Renal cortical epithelial cell (primary cell): ENCODE results near the gene YBX1. TPM values are rescaled to one million over a fixed set of nuclear protein-coding genes. Genes with fewer than 3 reads are reported as not detected.
A peak's percentile ranks its signal among the peaks of the same experiment; 100 is the strongest.
"Not testable (repeated sequence)": the region's sequence is repeated elsewhere in the genome, so short reads cannot be mapped to it uniquely, and the experiment has no call there.

Source experiments
- DNase-seq: peaks from one replicate; pipeline ENCODE4 v3.0.0-alpha.2; 2011; ENCODE audit warnings: low read depth
- total RNA-seq: library from RNA; depleted of rRNA; stranded (reverse); fragments of >200 nt; gene quantifications from 2 replicates; pipeline ENCODE4 v1.2.3, GENCODE V29; 2014

Gene YBX1
- total RNA-seq: 792 and 815 TPM in 2 replicates

DNA sequence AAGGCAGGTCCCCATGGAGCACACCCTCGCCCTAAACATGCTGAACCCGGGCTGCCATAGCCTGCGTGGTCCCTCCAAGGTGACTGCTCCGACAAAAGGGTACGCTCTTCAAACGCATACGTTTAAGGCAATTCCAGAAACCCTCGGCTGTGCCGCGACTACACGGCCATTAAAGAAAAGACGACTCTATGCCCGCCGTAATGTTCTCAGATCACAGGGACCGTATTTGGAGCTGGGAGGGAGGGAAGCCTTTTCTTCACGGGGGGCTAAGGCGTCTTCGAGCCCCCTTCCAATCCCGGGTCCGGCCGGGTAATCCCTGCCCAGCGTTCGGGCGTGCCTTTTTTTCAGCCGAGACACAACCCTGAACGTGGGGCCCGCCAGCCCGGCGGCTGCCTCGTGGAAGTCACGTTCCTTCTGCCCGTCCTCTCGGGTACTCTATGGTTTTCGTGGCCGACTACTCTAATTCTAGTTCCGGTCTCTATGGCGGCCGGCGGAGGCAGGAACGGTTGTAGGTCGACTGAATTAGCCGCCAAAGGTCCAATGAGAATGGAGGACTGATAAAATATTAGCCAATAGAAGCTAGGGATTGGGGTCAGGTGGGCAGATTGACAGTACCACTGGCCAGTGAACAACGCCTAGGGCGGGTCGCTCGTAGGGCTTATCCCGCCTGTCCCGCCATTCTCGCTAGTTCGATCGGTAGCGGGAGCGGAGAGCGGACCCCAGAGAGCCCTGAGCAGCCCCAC, at the start of gene YBX1:
Gene YBX1, plus strand, starts transcription at position 678 of the 743 bp plus-strand sequence. CDS start 148 bp downstream, outside the sequence.
- DNase-seq: peak; percentile 97

DNA sequence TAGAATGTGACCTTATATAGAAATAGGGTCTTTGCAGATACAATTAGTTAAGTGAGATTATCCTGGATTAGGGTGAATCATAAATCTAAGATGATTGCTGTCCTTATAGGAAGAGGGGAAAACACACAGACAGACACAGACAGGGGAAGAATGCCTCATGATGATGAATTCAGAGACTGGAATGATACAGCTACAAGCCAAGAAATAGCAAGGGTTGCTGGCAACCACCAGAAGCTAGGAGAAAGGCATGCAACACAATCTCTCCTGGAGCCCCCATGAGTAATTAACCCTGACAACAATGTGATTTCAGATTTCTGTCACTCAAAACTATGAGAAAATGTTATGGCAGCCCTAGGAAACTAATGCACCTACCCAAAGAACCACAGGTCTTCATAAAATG, 43.1 kb upstream of the YBX1 start:
- no peak for DNase-seq

DNA sequence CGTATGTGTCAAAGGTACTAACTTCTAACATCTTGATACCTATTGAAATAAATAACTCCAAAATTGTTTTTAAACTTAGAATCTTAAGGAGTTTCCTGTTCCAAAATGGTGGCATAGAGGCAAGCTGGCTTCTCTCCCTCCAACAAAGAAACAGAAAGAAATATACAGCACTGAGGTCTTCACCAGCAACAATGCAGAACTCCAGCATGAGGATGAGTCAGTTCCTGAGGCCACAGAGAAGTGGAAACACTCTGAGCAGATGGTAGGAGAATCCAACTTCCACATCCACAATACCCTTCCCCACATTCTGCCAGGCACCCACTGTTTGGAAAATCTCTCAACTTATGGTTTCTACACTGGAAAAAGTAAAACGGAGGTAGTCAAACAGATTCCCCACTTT, 36.2 kb upstream of the YBX1 start:
- no peak for DNase-seq

DNA sequence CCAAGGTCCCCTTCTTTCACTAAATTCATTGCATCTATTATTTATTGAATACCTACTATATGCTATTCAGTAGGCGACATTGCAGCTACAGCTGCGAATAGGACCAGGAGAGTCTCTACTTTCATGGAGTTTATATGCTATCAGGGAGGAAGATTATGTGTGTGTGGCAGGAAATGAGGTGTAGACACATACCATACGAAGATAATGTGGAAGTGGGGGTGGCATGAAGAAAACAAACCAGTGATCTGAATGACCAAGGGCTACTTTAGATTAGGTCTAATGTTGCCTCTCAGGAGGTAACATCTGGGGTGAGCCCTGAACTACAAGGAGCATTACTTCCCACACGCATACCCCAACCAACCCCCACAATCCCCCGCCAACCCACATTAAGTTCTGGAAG, 25.0 kb upstream of the YBX1 start:
- DNase-seq: no peak

DNA sequence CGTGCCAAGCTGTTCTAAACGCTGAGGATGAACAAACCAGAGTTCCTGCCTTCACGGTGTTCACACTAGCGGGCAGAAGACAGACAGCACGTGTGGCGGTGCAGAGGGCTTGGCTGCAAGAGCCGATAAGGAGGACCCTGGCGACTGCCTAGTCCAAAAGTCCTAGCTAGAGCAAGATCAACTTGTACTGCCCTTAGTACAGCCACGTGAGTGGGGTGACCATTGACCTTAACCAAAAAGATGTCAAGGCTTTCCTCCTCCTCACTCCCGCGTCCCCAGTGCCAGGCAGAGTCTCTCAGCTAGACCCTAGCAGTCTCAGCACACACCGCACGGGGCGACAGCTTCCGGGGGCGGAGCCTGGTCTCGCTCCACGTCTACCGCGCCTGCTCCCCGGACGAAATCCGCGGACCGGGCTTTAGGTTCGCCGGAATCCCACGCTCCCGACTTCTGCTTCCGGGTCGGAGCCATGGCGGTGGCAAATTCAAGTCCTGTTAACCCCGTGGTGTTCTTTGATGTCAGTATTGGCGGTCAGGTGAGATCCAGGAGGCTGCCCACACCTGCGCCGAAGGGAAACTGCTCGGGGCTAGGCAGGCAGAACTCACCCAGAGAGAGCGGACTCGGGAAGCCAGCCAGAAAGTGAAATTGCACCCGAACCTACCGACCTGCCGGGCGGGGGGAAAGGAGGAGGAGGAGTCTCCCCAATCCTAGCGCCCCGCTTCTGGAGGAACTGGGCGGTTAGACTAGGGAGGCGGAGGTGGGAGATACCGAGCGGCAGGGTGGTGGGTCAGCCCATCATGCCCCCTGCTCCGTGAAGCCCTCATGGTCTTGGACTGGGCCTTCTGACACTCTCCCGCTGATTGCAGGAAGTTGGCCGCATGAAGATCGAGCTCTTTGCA, 24.0 kb upstream of the YBX1 start, which contains the start of gene PPIH:
Gene PPIH, plus strand, starts transcription at position 443 of the 896 bp plus-strand sequence. Its CDS starts 24 bp downstream, at position 467.
- peak; percentile 84 for DNase-seq

DNA sequence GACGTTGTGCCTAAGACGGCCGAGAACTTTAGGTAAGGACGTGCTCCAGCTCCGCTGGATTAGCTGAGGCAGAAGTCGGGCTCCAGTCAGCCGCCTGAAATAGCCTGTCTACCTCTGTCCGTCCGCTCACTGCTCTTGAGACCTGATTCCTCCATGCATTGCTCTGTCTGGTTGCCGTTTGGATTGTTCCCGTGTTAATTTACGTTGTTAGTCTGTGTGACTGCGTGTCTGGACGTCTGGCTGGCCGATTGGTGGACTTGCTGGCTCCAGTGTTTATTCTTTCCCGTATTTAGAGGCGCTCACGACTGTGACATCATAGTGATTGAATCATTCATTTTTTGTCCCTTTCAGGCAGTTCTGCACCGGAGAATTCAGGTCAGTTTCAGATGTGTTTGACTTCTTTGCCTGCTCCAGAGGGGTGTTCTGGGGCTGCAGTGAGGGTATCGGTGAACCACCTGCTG, 23.3 kb upstream of the YBX1 start:
- DNase-seq: peak; percentile 14

DNA sequence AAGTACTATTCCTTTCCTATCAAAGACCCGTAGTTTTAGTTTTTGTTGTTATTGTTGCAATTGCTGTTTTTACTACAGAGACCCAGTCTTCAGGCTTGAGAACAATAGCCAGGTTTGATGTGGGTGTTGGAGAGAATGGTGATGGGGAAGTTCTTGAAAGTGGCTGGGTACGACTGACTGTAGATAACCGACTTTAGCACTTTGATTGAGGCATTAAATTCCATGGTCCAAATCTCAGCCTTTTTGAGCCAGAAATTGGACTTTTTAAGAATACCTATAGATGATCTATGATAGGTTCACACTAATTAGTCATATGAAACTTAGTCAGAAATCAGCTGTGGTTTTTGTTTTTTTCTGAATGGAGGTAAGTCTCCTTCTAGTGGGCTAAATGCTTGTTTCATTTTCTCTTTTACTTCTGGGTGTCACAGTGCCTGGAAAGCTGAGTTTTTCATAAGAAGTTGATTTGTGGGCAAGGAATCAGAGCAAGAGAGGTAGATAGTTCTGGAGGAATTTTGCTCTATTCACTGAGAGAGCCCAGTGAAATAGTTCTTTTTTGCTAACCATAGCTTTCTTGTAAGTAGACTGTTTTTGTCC, 21.2 kb upstream of the YBX1 start:
- no peak for DNase-seq

DNA sequence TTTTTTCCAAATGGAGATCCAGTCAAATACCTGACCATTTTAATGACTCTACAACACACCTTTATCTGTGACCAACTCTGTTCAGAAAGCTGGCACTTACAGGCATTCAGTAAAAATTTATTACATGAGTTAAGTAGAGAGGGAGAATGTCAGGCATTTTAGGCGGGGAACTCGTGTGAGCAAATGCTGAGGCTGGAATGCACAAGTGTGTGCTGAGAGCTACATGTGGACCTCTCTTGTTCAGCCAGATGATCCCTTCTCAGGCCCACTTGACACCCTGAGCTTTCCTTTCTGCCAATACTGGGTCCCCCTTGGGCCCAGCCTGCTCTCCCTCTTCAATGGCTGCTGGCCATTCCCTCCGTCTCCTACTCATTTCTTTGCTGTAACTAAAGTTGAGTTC, 12.3 kb upstream of the YBX1 start:
- no peak for DNase-seq

DNA sequence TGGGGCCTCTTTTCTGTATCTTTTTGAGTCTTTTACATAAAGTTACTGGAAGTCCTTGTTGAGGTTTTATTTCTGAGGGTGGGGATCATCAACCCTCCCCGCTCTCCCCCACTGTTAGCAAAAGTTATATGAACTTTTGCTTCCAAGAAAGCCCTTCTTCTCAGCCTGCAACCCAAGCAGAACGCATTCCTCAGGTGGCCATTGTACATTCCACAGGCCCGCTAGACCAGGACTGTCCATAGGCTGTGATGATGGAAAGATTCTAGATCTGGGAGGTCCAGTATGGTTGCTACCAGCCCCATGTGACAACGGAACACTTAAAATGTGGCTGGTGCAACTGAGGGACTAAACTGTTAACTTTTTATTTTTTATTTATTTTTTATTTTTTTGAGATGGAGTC, 11.8 kb upstream of the YBX1 start:
- DNase-seq: no peak

DNA sequence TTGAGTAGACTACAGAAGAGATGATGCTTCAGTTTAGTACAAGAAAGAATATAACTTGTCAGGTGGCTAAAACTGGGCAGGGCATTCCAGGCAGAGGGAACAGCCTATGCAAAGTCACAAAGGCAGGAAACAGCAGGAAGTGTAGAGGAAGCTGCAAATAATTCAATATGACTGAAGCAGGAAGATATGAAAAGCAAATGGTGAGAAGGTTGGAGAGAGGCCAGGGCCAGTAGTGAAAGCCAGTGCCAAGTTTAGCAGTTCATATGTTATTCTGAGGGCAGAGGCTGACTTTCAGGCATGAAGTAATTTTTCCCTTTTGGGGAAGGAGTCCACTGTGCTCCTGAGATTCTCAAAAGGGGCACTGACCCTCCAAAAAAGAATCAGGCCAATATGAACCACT, 8.0 kb upstream of the YBX1 start:
- DNase-seq: no peak

DNA sequence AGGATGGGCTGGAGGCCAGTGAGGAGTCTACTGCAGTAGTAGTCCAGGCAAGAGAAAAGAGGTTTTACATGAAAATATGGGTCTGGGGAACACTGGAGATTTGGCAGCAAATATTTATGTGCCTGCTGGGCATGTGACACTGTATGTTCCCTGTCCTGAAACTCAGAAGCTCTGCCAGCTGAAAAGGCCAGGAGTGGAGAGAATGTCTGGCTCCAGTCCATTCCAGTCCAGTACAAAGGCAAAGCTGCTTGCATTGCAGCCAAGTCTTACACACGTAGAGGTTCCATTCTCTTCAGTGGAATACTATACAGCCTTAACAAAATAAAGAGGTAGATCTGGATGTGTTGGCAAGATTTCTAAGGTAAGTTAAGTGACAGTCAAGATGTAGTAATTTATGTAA, 7.5 kb upstream of the YBX1 start:
- no peak for DNase-seq

DNA sequence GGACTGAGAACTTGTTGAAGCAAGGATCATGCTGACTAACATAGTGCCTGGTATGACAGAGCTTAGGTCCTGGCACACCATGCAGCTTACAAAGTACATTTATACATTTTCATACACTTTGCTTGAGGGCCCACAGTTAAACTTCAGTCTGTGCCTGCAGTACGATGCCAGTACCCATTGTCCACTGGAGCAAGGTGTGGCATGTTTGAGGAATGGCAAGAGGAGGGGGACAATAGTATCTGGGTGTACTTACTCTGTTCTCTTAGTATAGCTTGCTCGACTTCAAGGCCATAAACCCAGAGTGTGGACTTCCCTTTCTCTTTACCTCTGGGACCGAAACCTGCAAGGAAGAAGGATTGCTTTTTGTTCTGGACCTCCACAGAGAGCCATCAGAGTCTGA, 6.8 kb upstream of the YBX1 start:
- no peak for DNase-seq

DNA sequence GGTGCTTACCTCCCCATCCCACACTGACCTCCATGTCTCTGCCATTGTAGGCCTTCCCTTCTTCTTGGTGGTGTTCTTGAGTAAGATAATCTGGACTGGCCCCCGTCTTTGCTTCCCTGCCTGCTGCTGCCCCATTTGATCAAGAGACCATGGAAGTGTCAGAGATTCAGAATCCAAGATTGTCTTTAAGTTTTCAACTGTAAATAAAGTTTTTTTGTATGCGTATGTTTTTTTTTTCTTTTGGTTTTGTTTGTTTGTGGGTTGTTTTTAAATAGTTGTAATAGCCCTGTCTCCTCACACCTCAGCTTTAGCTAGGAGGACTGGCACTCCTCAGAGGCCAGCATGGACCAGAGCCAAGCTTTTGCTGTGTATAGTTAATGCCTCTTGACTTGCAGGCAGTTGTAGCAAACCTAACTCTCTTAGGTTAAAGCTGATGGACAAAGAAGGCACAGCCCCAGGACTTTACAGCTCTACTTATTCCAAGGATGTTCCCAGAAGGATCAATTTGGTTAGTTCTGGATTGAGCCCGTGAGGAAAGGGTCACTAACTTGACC, 5.6 kb upstream of the YBX1 start:
- DNase-seq: no peak

DNA sequence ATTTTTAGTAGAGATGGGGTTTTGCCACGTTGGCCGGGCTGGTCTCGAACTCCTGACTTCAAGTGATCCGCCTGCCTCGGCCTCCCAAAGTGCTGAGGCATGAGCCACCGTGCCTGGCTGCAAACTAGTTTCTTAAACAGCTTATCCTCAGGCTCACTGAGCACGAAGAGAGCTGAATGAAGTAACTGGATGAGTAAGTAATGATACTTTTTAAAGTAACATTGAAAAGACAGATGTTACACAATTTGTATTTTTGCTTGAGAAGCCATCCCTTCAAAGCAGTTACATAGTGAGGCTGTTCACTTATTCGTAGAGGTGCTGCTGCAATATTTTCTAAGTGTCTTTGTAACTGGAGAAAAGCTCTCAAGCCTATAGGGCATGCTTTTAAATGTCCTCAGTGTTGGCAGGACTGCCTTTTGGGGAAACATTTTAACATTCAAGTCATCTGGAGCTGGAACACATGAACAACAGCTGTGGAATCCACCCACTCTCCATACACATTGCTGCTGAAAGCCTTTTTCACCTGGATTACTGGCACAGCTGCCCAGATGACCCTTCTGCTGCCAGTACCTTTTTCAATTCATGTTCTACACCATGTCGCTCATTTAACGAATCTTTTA, 2.7 kb upstream of the YBX1 start:
- peak; percentile 54 for DNase-seq

DNA sequence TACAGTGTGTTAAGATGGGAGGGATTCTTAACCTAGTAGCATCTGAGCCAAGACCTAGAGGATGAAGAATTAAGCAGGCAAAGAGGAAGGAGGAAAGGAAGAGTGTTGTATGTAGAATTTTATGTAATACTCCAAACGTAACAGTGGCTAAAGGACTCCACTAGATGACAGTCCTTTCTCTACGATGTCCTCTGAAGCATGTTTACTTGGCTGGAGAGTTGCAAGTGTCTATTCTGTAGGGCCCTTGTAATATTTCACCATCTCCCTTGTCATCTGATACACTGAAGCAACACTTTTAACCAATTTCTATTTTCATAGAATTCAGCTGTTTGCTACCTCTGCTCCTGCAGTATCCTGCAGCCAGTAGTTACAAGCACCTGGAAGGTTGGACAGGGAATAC, 2.2 kb upstream of the YBX1 start:
- no peak for DNase-seq

DNA sequence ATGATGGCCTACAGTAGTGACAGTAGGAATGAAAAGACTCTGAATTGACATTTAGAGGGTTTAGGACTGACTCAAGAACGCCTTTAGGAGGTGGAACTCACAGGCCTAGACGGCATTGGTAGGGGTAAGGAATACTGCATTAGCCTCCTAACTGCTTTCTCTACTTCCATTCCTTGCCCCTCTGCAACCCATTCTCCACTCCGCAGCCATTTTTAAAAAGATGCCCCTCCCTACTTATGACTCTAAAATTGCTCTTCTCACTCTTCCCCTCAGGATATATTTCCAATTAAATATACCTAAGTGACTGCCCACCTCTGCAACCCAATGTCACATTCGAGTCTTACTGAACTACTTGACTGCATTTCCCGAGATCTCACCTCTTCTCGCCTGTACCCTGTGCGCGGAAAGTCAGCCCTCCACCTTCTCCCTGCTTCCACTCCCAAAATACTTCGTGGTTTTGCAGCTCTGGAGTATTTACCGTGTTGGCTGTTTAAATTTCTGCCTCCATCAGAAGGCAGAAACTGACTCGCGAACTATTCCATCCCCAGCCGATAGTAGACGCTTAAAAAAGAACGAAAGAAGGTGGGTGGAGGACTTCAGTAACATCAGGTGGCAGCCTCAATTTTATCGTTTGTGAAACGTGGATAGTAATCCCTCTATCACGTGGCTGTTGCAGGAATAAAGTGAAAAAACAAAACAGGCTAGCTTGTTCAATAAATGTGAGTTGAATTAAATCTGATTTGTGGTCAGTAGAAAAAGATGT, 1.1 kb upstream of the YBX1 start:
- DNase-seq: peak; percentile 39

DNA sequence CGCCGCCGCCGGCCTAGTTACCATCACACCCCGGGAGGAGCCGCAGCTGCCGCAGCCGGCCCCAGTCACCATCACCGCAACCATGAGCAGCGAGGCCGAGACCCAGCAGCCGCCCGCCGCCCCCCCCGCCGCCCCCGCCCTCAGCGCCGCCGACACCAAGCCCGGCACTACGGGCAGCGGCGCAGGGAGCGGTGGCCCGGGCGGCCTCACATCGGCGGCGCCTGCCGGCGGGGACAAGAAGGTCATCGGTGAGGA, 193 bp downstream of the YBX1 start:
- DNase-seq: not testable (repeated sequence)

DNA sequence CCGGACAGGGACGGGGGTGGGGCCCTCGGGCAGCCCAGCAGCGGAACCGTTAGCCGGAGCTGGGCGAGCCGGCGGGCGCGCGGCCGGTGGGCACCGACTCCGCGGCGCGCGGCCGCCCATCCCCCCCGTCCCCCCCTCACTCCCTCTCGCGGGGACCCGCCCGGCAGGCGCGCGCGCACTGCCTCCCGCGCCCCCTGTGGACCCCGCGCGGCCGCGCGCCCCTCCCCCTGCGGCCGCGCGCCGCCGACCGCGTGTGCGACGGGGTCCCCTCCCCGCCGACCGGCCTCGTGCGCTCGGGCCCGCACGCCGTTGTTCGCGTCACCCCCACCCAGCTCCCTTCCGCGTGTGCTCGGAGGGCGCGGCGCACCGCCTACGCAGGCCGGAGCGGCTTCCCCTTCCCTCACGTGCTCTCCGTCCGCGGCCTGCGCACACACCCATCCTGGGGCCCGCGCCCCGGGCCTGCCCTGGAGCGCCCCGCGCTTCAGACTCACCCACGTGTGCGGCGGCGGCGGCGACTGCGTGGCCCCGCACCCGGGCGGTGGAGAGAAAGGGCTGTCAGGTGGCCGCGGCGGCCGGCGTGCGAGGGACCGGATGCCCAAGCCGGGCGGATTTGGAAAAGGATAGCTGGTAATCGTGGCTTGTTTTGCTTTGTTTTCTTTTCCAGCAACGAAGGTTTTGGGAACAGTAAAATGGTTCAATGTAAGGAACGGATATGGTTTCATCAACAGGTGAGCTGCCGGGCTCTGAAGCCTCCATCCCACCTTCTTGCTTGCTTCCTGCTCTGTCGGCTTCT, 717 bp downstream of the YBX1 start:
- DNase-seq: no peak

DNA sequence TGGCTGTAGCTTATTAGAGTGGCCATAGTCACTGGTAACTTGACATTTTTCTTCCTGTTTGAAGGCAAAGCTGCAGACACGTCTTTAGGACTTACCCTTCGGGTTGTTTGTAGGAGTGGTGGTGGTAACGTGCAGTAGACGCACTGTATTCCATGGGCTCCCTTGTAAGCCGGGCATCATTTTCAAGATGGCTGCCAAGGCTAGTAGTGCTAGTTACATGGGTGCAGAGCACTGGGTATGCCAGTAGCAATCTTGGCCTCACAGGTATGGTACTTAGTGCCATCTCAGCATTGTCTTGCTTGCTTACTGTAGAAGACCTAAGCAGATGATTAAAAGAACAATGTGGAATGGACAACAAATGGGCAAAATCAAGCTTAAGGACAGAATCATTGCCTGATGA, 1.9 kb downstream of the YBX1 start:
- DNase-seq: no peak

DNA sequence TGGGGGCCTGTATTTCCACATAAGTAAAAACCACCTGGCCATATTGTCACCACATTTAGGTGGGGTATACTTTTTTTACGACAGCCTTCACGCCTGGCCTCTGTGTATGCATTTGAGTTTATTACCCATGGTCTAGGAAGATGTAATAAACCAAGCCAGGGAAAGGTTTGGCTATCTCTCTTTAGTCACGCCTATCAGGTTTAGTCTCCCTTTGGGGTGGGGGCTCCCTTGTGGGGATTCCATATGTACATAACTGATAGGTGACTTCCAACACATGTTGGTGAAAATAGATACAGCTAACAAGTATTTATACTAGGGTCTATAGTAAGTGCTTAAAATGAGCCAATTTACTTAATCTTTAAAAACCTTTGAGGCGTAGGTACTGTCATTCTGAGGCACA, 4.2 kb downstream of the YBX1 start:
- DNase-seq: no peak
